H1 (cell line): ENCODE data around the gene ACBD4. TPM values are rescaled to one million over a fixed set of nuclear protein-coding genes. Genes with fewer than 3 reads are reported as not detected.

ENCODE experiments used
- ATF2 ChIP-seq: IDR thresholded peaks from 2 replicates; pipeline ENCODE4 v1.6.1; 2012; ENCODE audit warnings: low read length, inconsistent platforms
- BACH1 ChIP-seq: IDR thresholded peaks from 2 replicates; pipeline ENCODE4 v1.6.1; 2012; ENCODE audit warnings: low read length, improper control_type of control experiment
- BCL11A ChIP-seq, 2 experiments: IDR thresholded peaks; one replicate each; pipeline ENCODE4 v1.6.1; 2011; ENCODE audit warnings: low read depth in 2 of 2, low read length in 2 of 2, mild to moderate bottlenecking in 2 of 2
- CBX5 ChIP-seq: fragments of 300-800, 300-1000 bp; sonication (generic); IDR thresholded peaks from 2 replicates; pipeline ENCODE4 v1.7.1; 2016; ENCODE audit warnings: antibody characterized with exemption, low read length, low read depth
- CHD7 ChIP-seq: fragments of 300-600 bp; sonication (generic); IDR thresholded peaks from 2 replicates; pipeline ENCODE4 v1.7.1; 2012; ENCODE audit warnings: low read length, moderate library complexity, mild to moderate bottlenecking, inconsistent platforms; ENCODE audit not compliant: insufficient replicate concordance
- GTF2F1 ChIP-seq: IDR thresholded peaks from 2 replicates; pipeline ENCODE4 v1.6.1; 2012; ENCODE audit warnings: low read depth, low read length, improper control_type of control experiment, borderline replicate concordance
- SIX5 ChIP-seq: IDR thresholded peaks from 2 replicates; pipeline ENCODE4 v1.6.1; 2011; ENCODE audit warnings: mild to moderate bottlenecking, low read depth, low read length
- USF2 ChIP-seq: IDR thresholded peaks from 2 replicates; pipeline ENCODE4 v1.6.1; 2011; ENCODE audit warnings: low read length, improper control_type of control experiment
- polyA plus RNA-seq, 7 experiments: library from polyadenylated mRNA; depleted of rRNA in 3 of 7; stranded (reverse) in 5 of 7; unstranded in 2 of 7; fragments of >200 nt in 5 of 7; fragments of 200-250 nt in 2 of 7; gene quantifications; 1 replicate in 5 of 7; 2 replicates in 1 of 7; 4 replicates in 1 of 7; pipeline versions ENCODE4 v1.2.1 to v1.2.3, GENCODE V29; 2011 to 2013; ENCODE audit warnings: missing spikeins in 2 of 7, mixed read lengths in 2 of 7
- total RNA-seq: library from RNA; stranded (reverse); fragmentation: NEBNext Ultra II Directional; extraction: Animal tissue kit (Norgen Biotek cat#: 25700); gene quantifications from 2 replicates; pipeline ENCODE4 v1.2.1, GENCODE V29; 2021

Gene ACBD4
- total and polyA plus RNA-seq, 2 of the 8 experiments (the other 6 are each of a cell fraction or from before 2014, with no cell fraction given): 7.3 to 10.7 TPM

- TF ChIP-seq CHD7: no peak
- no peak for TF ChIP-seq USF2
- no peak for TF ChIP-seq CBX5
- TF ChIP-seq BCL11A (IDR thresholded peaks at IDR 0.05; ENCODE audit: low read depth in 2 of 2, low read length in 2 of 2): no peak
- no peak for TF ChIP-seq GTF2F1
- TF ChIP-seq ATF2: no peak
- TF ChIP-seq SIX5: no peak
- no peak for TF ChIP-seq BACH1
Observed at GRCh38 chr17:45103269-45103795, 32.2 kb upstream of the ACBD4 start (continued).
